Panc1 (cell line): Measurements from ENCODE around the gene PROM2. TPM values are rescaled to one million over a fixed set of nuclear protein-coding genes. Genes with fewer than 3 reads are reported as not detected.

ENCODE experiments used
- ATAC-seq: fragments of 200-7000 bp; cut with Tn5 transposase; 2 replicates; pipeline ENCODE4 v1.9.1; 2020; ENCODE audit warnings: mild to moderate bottlenecking, moderate library complexity
- BruUV-seq: library from RNA; stranded (reverse); fragments of 400-500 nt; replicated peaks from 2 replicates; lab custom pipeline; 2021; lab: Mats Ljungman, UMichigan
- CTCF ChIA-PET: fragments of 300-600 bp; sonication (Branson Sonifier 250); formaldehyde crosslinking; loops from one replicate; lab custom pipeline; 2022; ENCODE audit warnings: antibody characterized with exemption; lab: Charles Lee
- POLR2A ChIA-PET: fragments of 300-600 bp; sonication (Branson Sonifier 250); formaldehyde crosslinking; loops from one replicate; lab custom pipeline; 2022; ENCODE audit warnings: antibody characterized with exemption; lab: Charles Lee
- DNase-seq: peaks from one replicate; pipeline ENCODE4 v3.0.0-alpha.2; 2010; ENCODE audit warnings: low read depth, low spot score
- H3K27ac ChIP-seq: 2 replicates; pipeline ENCODE4 v1.5.1; 2011; ENCODE audit warnings: mild to moderate bottlenecking, low read length, inconsistent platforms
- H3K27me3 ChIP-seq: fragments of 200-500 bp; sonication (Bioruptor generic); 2 replicates; pipeline ENCODE4 v1.6.0; 2014; ENCODE audit warnings: low read length, inconsistent platforms; ENCODE audit not compliant: control insufficient read depth, insufficient read depth
- H3K36me3 ChIP-seq: fragments of 200-500 bp; sonication (Bioruptor generic); 2 replicates; pipeline ENCODE4 v1.5.1; 2014; ENCODE audit warnings: inconsistent platforms, mild to moderate bottlenecking, low read length, moderate library complexity; ENCODE audit not compliant: control insufficient read depth, insufficient read depth
- H3K4me1 ChIP-seq: 2 replicates; pipeline ENCODE4 v1.5.1; 2011; ENCODE audit warnings: inconsistent platforms, mild to moderate bottlenecking, low read length, moderate library complexity; ENCODE audit not compliant: control insufficient read depth, insufficient read depth
- H3K4me3 ChIP-seq, 2 experiments: 2 replicates each; pipeline ENCODE4 v1.5.1; 2011 to 2012; ENCODE audit warnings: low read depth in 2 of 2, low read length in 2 of 2, mild to moderate bottlenecking in 2 of 2, inconsistent platforms in 1 of 2, moderate library complexity in 1 of 2
- H3K9me3 ChIP-seq: fragments of 200-500 bp; sonication (Bioruptor generic); 2 replicates; pipeline ENCODE4 v1.5.1; 2014; ENCODE audit warnings: low read depth, mild to moderate bottlenecking, inconsistent platforms, low read length, moderate library complexity; ENCODE audit not compliant: control insufficient read depth, insufficient read depth
- CTCF ChIP-seq: fragments of 450-650 bp; IDR thresholded peaks from 2 replicates; pipeline ENCODE4 v1.5.1; 2017; ENCODE audit warnings: mild to moderate bottlenecking
- POLR2AphosphoS5 ChIP-seq: IDR thresholded peaks from 2 replicates; pipeline ENCODE4 v1.6.1; 2012; ENCODE audit warnings: mild to moderate bottlenecking, low read depth, low read length, moderate library complexity
- REST ChIP-seq, 2 experiments: IDR thresholded peaks; 2 replicates each; pipeline ENCODE4 v1.6.1; 2011 to 2012; ENCODE audit warnings: low read depth in 2 of 2, control low read depth in 1 of 2, low read length in 1 of 2, mild to moderate bottlenecking in 1 of 2, moderate library complexity in 1 of 2; ENCODE audit not compliant: insufficient read depth in 1 of 2
- SIN3A ChIP-seq: IDR thresholded peaks from 2 replicates; pipeline ENCODE4 v1.6.1; 2012; ENCODE audit warnings: low read depth, mild to moderate bottlenecking, low read length, moderate library complexity, borderline replicate concordance; ENCODE audit not compliant: insufficient read depth
- TCF7L2 ChIP-seq: IDR thresholded peaks from 2 replicates; pipeline ENCODE4 v1.6.1; 2011; ENCODE audit warnings: mild to moderate bottlenecking, low read depth, low read length, inconsistent platforms
- in situ Hi-C: cut with HindIII; loops from 2 replicates; pipeline ENCODE4 v1.10.0; 2016; ENCODE audit warnings: low sequenced_read_pairs, low pct_unique_long_range_greater_than_20kb
- intact Hi-C: fragments of 100-400 bp; cut with micrococcal nuclease; formaldehyde crosslinking; loops from one replicate; pipeline ENCODE4 v1.10.0; 2022; ENCODE audit not compliant: unreplicated experiment
- total RNA-seq: library from RNA; stranded (reverse); gene quantifications from one replicate; pipeline ENCODE4 v1.2.1, GENCODE V29; 2021; ENCODE audit not compliant: unreplicated experiment

PROM2 gene
- total RNA-seq, 1 experiment from 2014 or later, result 1.4 TPM

GRCh38 chr2:95319481-95320343, 45.5 kb downstream of the PROM2 start:
- no TSS peak for BruUV-seq
- no peaks in the 10 kb centered on the region for H3K27me3 ChIP-seq
- no peak for ATAC-seq
- H3K36me3 ChIP-seq, result no peaks in the 10 kb centered on the region
- CTCF ChIA-PET, result no interaction called here
- DNase-seq, result no peak
- no peak overlapping the region for H3K4me3 ChIP-seq
- 0 out of 2 replicates have a peak, but pooled peaks cover 3% of the 10 kb centered on the region for H3K4me1 ChIP-seq
- H3K9me3 ChIP-seq, result no peaks in the 10 kb centered on the region
- in situ Hi-C loops (no loop called here), intact Hi-C loops (loop anchor here (5.0 kb wide), 1 partner anchor 127 kb away; no protein-coding TSS in a partner anchor)
- POLR2A ChIA-PET, result no interaction called here
- TF ChIP-seq REST (IDR thresholded peaks at IDR 0.05; ENCODE audit: insufficient read depth in 1 of 2, low read depth in 2 of 2, low read length in 1 of 2), result no peak
- TF ChIP-seq TCF7L2, result no peak
- TF ChIP-seq POLR2AphosphoS5, result no peak
- TF ChIP-seq CTCF, result no peak
- no peak for TF ChIP-seq SIN3A
- no peak overlapping the region for H3K27ac ChIP-seq

- DNase-seq, result no peak
- TF ChIP-seq TCF7L2, result no peak
- no peak for TF ChIP-seq POLR2AphosphoS5
- TF ChIP-seq REST (IDR thresholded peaks at IDR 0.05; ENCODE audit: insufficient read depth in 1 of 2, low read depth in 2 of 2, low read length in 1 of 2), result no peak
- TF ChIP-seq CTCF, result no peak
- no peak for TF ChIP-seq SIN3A
- H3K4me3 ChIP-seq, result no peak overlapping the region
- no peak overlapping the region for H3K27ac ChIP-seq
- H3K36me3 ChIP-seq, result no peaks in the 10 kb centered on the region
- in situ Hi-C loops, result no loop called here
- no TSS peak for BruUV-seq
- no peaks in the 10 kb centered on the region for H3K9me3 ChIP-seq
- no peaks in the 10 kb centered on the region for H3K27me3 ChIP-seq
- ChIA-PET POLR2A (no interaction called here), CTCF (no interaction called here)
- intact Hi-C loops, result no loop called here
- ATAC-seq, result no peak
- H3K4me1 ChIP-seq, result 0 out of 2 replicates have a peak, but pooled peaks cover 1% of the 10 kb centered on the region
These were observed 46.1 kb downstream of the PROM2 start for GRCh38 chr2:95320344-95320712.
